Suprapubic skin (tissue), 3 donors: Measurements from ENCODE around the gene FRMD8.

ENCODE experiments used
- POLR2A ChIP-seq, 2 donors: fragments of 450-650 bp; IDR thresholded peaks; one replicate each; pipeline ENCODE4 v1.6.1; 2017; ENCODE audit warnings: antibody characterized with exemption in 2 of 2, mild to moderate bottlenecking in 2 of 2, moderate library complexity in 2 of 2
- TF ChIP-seq, protein P1 (sequence below), 2 donors: fragments of 200-600 bp in 1 of 2; fragments of 450-650 bp in 1 of 2; sonication (generic) in 1 of 2; IDR thresholded peaks; one replicate each; pipeline ENCODE4 v1.5.1; 2016 to 2019; ENCODE audit warnings: antibody characterized with exemption in 2 of 2, mild to moderate bottlenecking in 1 of 2, moderate library complexity in 1 of 2

DNA sequence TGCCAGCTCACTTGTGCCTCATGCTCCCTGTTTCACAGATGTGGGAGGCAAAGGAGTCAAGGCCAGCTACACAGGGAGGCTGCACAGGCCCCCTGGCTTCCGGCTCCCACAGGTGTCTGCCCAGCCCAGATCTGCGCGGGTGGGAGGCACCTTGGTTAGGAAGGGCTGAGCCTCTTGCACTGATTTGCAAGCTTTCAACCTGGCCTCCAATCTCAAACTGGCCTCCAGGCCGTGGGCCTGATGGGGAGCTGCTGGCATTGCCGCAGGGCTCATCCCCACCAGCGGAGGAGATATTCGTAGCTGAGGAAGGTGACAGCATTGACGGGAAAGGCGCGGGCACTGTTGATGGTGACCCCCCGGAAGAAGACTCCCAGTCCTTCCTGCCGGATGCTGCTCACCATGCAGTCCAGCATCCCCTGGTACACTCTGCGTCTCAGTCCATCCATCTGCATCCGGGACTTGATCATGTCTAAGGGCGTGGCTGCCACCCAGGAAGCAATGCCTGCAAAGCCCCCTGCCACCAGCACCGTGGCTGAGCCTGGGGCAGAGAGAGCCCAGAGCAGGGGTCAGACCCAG, 10.2 kb upstream of the FRMD8 start:
- no peak for TF ChIP-seq POLR2A (IDR thresholded peaks at IDR 0.05)
- TF ChIP-seq, protein P1, sequence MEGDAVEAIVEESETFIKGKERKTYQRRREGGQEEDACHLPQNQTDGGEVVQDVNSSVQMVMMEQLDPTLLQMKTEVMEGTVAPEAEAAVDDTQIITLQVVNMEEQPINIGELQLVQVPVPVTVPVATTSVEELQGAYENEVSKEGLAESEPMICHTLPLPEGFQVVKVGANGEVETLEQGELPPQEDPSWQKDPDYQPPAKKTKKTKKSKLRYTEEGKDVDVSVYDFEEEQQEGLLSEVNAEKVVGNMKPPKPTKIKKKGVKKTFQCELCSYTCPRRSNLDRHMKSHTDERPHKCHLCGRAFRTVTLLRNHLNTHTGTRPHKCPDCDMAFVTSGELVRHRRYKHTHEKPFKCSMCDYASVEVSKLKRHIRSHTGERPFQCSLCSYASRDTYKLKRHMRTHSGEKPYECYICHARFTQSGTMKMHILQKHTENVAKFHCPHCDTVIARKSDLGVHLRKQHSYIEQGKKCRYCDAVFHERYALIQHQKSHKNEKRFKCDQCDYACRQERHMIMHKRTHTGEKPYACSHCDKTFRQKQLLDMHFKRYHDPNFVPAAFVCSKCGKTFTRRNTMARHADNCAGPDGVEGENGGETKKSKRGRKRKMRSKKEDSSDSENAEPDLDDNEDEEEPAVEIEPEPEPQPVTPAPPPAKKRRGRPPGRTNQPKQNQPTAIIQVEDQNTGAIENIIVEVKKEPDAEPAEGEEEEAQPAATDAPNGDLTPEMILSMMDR (IDR thresholded peaks at IDR 0.05): no peak
